HG02884 (cell line): ENCODE results near the gene CCDC18.

ENCODE experiments used
- ATAC-seq: cut with Tn5 transposase; IDR thresholded peaks from one replicate; pipeline ENCODE4 v1.9.1; 2021; ENCODE audit warnings: mild to moderate bottlenecking, moderate library complexity; ENCODE audit not compliant: unreplicated experiment

Gene CCDC18

DNA sequence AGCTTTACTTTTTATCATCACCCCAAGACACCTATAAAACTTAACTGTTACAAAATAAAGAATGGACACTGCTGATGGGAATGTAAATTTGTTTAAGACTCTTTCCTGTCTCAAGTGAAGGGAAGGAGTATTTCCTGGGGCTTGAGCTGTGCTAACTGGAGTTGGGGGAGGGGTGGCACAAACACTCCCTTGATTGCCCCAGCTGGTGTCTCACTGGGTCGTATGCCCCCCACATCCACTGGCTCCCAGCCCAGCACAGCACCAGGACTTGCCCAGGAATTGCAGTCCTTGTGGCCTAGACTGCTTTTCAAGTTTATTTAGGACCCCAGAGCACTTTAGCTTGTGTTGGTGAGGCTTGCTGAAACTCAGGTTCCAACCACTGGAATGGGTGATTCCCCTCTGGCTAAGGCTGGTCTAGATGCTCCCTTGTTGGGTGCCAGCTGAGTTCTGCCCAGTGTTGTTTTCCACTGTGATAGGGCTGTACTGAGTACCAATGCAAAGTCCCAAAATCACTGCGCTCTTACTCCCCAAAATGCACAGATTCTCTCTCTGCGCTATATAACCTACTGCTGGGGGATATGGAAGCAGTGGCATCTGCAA, 116.1 kb downstream of the CCDC18 start:
- no peak for ATAC-seq

DNA sequence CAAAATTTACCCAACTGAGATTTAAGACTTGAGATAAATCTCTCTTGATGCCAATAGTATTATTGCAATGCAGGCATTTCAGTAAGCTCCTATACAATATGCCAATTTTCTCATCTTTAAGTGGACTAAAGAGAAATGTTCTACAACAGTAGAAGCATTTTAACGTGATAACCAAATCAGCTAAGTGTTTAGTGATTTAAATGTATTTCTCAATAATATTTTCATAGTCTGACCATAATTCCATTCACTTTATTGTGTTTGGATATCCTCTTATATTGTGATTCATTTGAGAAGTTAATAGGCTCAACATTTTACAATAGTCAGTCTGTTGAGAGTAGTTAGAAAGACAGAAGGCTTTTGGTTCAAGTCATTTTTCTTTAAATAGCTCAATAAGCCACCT, 120.6 kb downstream of the CCDC18 start:
- ATAC-seq = no peak

DNA sequence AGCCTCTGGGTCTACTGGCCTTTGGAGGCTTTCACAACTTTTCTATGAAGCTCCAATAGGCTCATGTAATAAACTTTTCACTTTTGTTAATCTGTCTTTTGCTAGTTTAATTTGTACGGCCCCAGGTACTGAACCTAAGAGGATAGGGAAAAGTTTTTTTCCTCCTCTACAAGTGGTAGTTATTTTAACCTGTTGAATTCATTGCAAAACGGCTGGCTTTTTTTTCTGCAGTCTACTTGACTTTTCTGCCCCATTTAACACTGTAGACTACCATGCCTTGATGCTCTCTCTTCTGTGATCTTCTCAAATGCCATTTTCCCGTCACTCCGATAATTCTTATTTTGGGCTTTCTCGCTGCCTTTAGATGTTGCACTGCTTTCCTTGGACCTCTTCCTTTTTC, 121.6 kb downstream of the CCDC18 start:
- no peak for ATAC-seq

DNA sequence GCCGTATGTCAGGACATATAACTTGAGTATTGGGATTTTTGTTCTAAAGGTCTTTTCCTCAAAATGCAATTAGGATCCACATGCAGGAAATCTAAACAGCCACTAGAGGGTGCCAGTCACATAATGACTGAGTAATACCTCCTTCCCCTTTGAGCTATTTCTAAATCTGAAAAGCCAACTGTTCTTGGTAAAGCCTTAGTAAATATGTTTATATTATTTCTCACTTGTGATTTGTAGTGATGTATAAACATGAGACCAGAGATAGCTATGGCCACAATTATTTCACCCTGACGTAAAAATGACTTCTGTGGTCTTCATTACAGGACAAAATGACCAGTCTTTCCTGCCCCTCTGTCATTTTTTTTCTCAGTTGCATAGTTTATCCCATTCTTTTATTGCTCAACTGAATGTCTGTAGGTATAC, 124.2 kb downstream of the CCDC18 start:
- ATAC-seq = no peak

DNA sequence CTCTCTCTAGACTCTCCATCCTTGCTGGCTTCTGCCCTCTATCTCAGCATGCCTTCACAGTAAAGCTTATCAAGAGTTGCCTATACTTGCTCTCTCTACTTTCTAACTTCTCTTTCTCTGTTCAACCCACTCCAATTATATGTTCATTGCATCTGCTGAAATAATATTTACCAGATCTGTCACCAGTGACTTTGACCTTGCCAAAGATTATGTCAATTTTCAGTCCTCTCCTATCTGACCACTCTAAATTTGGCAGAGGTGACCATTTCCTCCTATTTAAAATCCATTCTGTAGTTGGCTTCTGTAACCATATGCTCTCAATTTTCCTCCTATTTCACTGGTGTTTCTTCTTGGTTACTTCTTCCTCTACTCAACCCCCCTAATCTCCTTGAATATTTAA, 126.4 kb downstream of the CCDC18 start:
- no peak for ATAC-seq

DNA sequence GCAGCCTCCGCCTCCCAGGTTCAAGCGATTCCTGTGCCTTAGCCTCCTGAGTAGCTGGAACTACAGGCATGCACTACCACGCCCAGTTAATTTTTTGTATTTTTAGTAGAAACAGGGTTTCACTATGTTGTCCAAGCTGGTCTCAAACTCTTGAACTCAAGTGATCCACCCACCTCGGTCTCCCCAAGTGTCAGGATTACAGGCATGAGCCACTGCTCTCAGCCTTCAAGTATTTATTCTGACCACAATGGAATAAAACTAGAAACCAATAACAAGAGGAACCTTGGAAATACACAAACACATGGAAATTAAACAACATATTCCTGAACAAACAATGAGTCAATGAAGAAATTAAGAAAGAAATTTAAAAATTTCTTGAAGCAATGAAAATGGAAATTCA, 132.5 kb downstream of the CCDC18 start:
- no peak for ATAC-seq

DNA sequence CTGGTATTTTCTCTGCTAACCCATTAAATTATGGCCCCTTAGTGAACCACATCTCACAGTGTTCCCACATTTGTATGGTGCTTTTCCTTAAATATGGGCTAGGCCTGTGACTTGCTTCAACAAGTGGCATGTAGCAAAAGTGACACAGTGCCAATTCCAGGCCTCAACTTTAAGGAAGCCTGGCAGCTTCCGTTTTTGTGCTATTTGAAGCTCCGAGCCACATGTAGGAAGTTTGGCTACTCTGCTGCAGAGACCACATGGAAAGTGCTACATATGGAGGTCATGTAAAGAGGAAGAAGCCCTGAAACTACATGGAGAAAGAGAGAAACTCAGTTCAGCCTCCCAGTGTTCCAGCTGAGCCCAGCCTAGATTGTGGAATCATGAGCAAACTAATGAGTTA, 136.7 kb downstream of the CCDC18 start:
- no peak for ATAC-seq

DNA sequence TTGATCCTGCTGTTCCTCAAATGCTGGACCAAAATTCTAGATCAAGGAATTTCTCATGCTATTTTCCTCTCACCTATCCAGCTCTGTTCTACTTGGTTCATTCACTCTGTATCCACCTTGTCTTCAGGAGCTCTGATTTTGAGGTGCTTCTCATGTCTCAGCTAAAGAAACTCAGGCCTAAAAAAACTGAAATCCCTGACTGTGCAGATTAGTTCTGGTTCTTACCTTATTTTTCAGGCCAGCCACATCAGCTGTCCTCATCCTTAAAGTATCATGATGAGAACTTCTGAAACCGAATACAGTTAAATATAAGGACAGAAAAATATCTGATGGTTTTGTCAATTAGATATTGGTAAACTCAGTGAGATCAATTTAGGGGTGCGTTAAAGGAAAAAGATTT, 137.4 kb downstream of the CCDC18 start:
- no peak for ATAC-seq

DNA sequence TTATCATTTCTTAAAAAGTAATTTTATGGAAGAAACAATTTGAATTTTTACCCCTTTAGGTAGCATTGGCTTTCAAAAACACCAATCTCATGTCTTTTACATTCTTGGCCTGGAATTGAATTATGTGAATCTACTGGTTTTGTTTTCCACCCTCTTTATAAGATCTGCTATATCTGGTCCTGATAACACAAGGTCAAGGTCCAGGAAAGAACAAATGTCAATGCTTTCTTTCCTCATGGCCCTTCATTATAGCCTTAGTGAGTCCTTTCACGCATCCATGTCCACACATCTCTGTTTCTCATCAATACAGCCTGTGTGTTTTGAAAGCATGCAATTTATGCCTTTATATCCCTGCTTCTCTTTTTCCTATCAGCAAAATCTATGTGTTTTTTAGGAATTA, 141.2 kb downstream of the CCDC18 start:
- no peak for ATAC-seq

DNA sequence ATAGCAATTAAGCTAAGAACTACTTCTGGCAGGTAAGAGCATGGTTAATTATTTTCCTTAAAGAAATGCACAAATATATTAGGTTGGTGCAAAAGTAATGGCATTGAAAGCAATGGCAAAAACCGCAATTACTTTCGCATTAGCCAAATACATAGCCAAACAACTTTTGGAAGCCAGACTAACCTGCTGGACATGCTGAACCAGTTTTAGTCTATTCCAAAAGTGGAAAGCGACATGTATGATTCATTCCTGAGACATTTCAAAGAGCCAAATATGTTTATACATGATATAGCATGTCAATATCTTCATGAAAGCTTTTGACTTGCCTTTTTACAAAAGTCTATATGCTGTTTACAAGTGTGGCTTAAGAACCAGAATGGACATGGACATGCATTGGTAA, 141.8 kb downstream of the CCDC18 start:
- ATAC-seq = no peak

DNA sequence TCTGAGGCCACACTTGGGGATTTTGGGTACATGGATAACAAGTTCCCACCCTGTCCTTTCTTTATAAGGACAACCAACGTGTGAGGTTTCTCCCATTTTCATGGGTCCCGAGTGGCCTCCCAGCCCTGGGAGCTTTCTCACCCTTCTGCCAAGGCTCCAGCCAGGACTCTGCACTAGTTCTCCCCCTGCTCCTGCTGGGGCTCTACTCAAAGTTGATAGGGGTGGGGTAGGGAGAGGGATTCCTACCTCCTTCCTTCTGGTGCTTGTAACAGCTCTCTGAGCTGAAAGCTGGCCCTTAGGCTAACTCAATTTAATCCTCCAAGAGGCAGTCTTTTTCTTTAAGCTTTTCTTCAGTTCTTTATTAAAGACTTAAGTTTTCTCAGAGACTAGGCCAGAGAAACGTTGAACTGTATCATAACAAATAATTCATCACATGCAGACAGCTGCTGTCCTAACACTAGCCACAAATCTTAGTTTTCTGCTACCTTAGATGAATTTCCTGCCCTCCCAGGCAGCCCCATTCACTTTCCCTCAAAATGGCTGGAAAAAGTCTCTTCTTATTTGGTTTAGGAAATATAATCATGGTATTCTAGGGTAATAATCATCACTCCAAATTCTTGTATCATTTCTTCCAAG, 142.8 kb downstream of the CCDC18 start:
- ATAC-seq = no peak

DNA sequence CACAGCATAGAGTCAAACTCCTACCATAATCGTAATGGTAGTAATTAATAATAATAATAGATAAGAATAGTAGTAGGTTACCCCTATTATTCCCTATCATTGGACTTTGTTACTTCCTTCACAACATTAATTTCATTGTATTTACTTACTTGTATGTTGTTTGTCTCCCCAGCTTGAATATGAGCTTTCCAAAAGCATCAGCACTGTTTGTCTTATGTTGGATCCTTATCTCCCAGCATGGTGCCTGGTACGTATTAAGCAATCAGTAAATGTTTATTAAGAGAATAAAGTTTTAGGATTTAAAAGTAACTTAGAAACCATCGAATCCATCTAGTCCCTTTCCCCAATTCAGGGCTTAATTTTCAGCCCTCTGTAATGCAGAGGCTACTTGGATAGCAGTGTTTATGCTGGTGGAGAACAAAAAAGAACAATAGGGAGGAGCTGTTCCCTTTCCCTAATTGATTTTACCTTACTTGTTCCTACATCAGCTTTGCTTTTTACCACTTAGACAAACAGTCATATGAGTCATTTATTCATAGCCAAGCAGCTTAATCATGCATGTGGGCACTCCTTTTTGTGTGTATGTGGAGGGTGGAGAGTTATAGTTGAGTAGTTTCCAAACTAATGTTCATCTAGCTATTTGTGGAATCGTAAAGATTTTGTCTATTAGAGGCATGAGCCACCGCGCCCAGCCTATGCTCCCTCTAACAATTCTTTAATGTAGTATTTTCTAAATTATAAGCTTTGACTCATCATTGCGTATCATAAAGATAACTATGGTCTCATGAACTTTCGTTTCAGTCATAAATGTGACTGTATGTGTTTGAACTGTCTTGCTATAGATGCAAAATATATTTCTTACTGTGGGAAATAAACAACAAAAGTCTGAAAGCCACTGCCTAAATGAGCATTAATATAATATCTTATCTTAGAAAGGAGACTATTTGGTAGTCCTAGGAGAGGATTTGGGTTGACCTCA, 144.3 kb downstream of the CCDC18 start:
- ATAC-seq = no peak
